ENCODE data around the gene GPX1. TPM values are rescaled to one million over a fixed set of nuclear protein-coding genes. Genes with fewer than 3 reads are reported as not detected.
"Not testable (repeated sequence)": the region's sequence is repeated elsewhere in the genome, so short reads cannot be mapped to it uniquely, and the experiment has no call there.

The GPX1 gene
- total RNA-seq, 2 donors from 2014 or later, result 75.6 to 326 TPM

DNA sequence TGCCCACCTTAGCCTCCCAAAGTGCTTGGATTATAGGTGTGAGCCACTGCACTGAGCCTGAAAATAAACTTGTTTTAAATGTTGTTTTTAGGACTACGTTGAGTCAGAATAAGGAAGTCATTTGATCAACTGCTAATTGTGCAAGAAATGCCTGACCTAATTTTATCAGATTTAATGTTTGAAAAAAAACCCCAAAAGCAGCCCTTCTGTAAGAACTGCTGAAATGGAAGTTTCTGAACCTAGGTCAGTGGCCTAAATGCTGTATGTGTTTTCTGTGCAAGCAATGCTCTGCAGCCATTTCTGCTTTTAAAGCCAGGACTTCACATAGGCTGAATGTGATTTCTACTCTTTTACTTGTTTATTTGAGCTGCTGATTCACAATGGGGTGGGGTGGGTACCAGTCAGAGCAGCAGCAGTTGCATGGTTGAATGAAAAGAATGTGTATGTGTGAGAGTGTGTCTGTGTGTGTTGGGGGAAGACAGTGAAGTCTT, 6.6 kb downstream of the GPX1 start:
- H3K36me3 Mint-ChIP-seq (ENCODE audit: low read depth), result peaks cover 6% of the 10 kb centered on the region
- DNase-seq (no peak), ATAC-seq (peak; percentile 68)
- H3K27me3 Mint-ChIP-seq, result no peaks in the 10 kb centered on the region
- H3K4me3 Mint-ChIP-seq, result peak overlapping the region; percentile 51
- H3K4me1 Mint-ChIP-seq, result peaks cover 25% of the 10 kb centered on the region
- H3K27ac Mint-ChIP-seq, result peak overlapping the region; percentile 88
- H3K9me3 ChIP-seq (ENCODE audit: control insufficient read depth, low read length, poor library complexity, severe bottlenecking), result no peaks in the 10 kb centered on the region

DNA sequence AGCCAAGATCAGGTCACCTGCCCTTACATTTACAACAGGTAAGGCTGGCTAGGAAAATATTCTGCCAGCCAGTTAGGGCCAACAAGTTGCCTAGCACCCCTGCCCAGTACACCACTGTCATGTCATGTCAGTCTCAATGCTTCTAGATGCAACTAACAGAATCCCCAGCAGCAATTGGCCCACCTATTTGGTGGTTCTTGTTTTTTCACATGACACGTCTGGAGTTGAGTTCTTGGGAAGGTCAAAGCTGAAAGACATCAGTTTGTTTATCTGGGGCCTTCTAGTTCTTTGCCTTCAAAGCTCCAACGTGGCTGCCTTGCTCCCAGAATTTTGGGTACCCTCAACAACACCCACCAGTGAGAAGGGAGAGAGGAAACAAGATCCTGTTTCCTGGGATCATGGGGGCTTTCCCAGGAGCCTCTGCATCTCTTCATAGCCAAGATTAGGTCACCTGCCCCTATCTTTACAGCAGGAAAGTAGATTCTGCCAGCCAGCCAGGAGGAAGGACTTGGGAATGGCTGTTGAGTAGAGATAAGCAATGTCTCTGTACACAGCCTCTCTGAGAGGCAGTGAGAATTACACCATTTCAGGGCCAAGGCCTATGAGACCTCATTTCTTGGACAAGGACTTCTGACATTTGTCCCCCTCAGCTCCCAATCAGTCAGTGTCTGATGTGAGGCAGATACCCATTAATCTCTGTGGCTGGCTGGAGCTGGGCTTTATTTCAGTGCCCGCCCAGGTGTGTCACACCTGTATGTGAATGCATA, 8.6 kb downstream of the GPX1 start:
- ATAC-seq, result no peak
- H3K27ac Mint-ChIP-seq, result no peak overlapping the region
- no peaks in the 10 kb centered on the region for H3K27me3 Mint-ChIP-seq
- H3K4me3 Mint-ChIP-seq, result no peak overlapping the region
- no peaks in the 10 kb centered on the region for H3K9me3 ChIP-seq (ENCODE audit: control insufficient read depth, low read length, poor library complexity, severe bottlenecking)
- H3K4me1 Mint-ChIP-seq, result peaks cover 25% of the 10 kb centered on the region
- DNase-seq, result no peak
- peaks cover 3% of the 10 kb centered on the region for H3K36me3 Mint-ChIP-seq (ENCODE audit: low read depth)

DNA sequence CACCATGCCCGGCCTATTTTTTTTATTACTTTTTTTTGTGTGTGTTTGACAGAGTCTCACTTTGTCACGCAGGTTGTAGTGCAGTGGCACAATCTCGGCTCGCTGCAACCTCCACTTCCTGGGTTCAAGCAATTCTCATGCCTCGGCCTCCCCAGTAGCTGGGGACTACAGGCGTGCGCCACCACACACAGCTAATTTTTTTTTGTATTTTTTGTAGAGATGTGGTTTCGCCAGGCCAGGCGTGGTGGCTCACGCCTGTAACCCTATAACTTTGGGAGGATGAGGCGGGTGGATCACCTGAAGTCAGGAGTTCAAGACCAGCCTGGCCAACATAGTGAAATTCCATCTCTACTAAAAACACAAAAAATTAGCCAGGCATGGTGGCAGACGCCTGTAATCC, 9.8 kb downstream of the GPX1 start:
- not testable (repeated sequence) for H3K27ac Mint-ChIP-seq; H3K27me3 Mint-ChIP-seq; H3K9me3 ChIP-seq (ENCODE audit: control insufficient read depth, low read length, poor library complexity, severe bottlenecking); H3K4me3 Mint-ChIP-seq; ATAC-seq; DNase-seq; H3K36me3 Mint-ChIP-seq (ENCODE audit: low read depth)
- H3K4me1 Mint-ChIP-seq, result peaks cover 25% of the 10 kb centered on the region

DNA sequence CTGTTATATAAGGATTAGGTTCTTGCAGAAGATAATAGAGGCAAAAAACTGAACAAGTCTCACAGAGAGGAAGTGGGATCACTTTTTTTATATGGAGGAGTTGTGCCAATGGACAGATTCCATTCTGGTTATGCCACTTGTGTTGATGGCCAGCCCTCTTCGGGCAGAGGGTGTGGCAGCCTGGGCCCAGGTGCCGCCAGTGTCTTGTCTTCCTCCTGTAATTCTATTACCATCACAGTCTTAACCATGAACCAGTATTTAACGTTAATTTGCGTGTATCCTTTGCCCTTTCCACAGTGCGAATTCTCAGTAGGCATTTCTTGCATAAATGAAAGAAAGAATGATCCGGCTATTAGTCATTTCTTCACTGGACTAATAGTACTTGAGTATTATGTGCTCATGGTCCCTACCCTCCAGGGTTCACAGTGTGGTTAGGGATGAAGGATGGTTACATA, 11.3 kb downstream of the GPX1 start:
- Mint-ChIP-seq H3K27me3 (no peaks in the 10 kb centered on the region), H3K36me3 (ENCODE audit: low read depth) (no peaks in the 10 kb centered on the region), H3K27ac (peak overlapping the region; percentile 14), H3K4me3 (no peak overlapping the region), H3K4me1 (peaks cover 17% of the 10 kb centered on the region)
- H3K9me3 ChIP-seq (ENCODE audit: control insufficient read depth, low read length, poor library complexity, severe bottlenecking), result no peaks in the 10 kb centered on the region
- no peak for DNase-seq
- ATAC-seq, result no peak

DNA sequence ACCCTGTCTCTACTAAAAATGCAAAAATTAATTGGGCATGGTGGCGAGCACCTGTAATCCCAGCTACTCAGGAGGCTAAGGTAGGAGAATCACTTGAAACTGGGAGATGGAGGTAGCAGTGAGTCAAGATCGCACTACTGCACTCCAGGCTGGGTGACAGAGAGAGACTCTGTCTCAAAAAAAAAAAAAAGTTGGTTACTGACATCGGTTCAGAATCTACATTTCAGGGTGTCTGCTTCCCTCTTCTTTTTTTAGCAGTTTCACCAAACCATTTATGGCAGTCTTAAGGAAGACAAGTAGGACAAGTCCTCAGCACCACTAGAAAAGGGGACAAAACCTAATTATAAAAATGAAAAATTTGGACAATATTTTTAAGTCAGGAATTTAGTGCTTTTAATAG, 15.0 kb downstream of the GPX1 start:
- H3K4me3 Mint-ChIP-seq, result no peak overlapping the region
- no peaks in the 10 kb centered on the region for H3K9me3 ChIP-seq (ENCODE audit: control insufficient read depth, low read length, poor library complexity, severe bottlenecking)
- no peak for ATAC-seq
- H3K4me1 Mint-ChIP-seq, result peaks cover 35% of the 10 kb centered on the region
- no peaks in the 10 kb centered on the region for H3K36me3 Mint-ChIP-seq (ENCODE audit: low read depth)
- H3K27ac Mint-ChIP-seq, result peak overlapping the region; percentile 6
- DNase-seq, result no peak
- H3K27me3 Mint-ChIP-seq, result no peaks in the 10 kb centered on the region

DNA sequence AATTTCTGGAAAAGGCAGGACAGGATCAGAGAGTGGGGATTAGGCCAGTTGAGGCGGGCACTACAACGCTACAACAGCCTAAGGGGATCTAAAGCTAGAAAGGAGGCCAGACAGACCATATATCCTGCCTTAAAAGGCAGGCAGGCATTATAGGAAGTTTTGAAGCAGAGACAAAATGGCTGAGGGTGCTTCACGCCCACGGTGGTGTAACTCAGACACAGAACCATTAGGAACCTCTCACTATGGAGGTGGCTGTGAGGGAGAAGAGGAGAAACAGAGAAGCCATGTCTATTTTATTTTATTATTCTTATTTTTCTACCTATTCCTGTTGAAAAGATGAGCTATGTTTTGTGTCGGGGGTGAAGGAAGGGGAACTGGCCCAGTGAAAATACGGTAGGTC, 16.2 kb downstream of the GPX1 start:
- H3K9me3 ChIP-seq (ENCODE audit: control insufficient read depth, low read length, poor library complexity, severe bottlenecking), result no peaks in the 10 kb centered on the region
- ATAC-seq (no peak), DNase-seq (no peak)
- no peaks in the 10 kb centered on the region for H3K36me3 Mint-ChIP-seq (ENCODE audit: low read depth)
- H3K4me3 Mint-ChIP-seq, result peak overlapping the region; percentile 55
- peak overlapping the region; percentile 98 for H3K27ac Mint-ChIP-seq
- H3K4me1 Mint-ChIP-seq, result peaks cover 38% of the 10 kb centered on the region
- no peaks in the 10 kb centered on the region for H3K27me3 Mint-ChIP-seq

DNA sequence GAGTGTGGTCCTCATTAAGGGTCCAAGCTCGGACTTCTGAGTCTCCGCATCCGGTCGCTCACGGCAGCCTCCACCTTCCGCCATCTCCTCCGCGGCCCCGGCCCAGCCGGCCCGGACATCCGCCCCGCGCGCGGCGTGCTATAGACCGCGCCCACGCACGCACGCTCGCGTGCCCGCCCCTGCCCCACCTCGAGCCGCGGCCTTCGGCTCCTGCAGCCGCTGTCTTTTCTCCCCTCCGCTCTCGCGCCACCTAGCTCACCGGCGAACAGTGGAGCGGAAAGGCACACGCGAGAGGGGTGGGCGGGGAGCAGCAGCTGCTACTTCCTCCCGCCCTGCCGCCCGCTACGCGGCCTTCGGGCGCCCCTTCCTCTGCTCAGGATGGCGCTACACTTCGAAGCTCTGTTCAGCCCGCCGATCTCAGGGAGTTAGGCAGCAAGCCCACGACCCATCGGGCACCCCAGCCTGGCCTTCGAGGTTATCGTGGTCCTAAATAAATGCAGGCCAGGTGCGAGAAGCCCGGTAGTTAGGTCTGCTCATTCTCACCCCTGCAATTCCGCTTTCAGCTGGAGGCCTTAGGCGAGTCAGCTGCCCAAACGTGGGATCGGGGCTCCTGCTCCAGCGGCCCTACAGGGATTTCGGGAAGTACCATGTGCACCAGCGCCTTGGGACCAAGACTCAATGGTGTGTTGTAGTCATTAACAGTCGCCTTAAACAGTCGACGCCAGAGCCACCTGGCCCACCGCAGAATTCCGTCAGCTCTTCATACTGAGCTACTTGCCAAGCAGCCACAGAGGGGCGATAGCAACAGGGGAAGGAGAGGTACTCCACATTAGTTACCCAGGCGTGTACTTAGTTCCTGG, 18.0 kb downstream of the GPX1 start, which contains the start of gene USP4:
USP4 (minus strand) TSS at position 113 of the 860 bp plus-strand sequence; CDS start at position 84, 29 bp downstream.
- peaks cover 39% of the 10 kb centered on the region for H3K4me1 Mint-ChIP-seq

DNA sequence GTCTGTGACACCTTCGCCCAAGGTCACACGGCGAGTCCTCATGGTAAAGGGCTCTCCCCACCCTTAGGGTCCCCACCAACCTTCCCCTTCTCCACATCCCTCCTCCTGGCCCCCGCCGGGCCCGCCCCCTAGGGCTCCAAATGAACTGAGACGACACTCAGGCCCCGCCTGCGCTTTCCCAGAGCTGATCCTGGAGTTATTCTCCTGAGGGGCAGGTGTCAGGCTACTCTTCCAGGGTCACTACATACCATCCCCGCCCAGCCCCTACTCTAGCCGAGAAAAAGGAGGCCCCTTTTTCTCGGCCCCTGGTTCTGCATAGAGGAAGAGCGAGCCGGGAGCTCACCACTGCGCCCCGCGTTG, 18.6 kb downstream of the GPX1 start:
- peak; percentile 1 for ATAC-seq
- Mint-ChIP-seq H3K4me1 (peaks cover 36% of the 10 kb centered on the region), H3K27ac (peak overlapping the region; percentile 98)

More for the DNA sequence above, 18.0 kb downstream of the GPX1 start, which contains the start of gene USP4:
- Mint-ChIP-seq H3K4me3 (peak within 1 kb of the TSS; percentile 97), H3K36me3 (ENCODE audit: low read depth) (no peaks in the 10 kb centered on the region), H3K27ac (peak within 1 kb of the TSS; percentile 98), H3K27me3 (no peaks in the 10 kb centered on the region)
- H3K9me3 ChIP-seq (ENCODE audit: control insufficient read depth, low read length, poor library complexity, severe bottlenecking), result no peaks in the 10 kb centered on the region
- DNase-seq, result peak; percentile 82 to 83 (median 83)
- ATAC-seq, result peak; percentile 89

DNA sequence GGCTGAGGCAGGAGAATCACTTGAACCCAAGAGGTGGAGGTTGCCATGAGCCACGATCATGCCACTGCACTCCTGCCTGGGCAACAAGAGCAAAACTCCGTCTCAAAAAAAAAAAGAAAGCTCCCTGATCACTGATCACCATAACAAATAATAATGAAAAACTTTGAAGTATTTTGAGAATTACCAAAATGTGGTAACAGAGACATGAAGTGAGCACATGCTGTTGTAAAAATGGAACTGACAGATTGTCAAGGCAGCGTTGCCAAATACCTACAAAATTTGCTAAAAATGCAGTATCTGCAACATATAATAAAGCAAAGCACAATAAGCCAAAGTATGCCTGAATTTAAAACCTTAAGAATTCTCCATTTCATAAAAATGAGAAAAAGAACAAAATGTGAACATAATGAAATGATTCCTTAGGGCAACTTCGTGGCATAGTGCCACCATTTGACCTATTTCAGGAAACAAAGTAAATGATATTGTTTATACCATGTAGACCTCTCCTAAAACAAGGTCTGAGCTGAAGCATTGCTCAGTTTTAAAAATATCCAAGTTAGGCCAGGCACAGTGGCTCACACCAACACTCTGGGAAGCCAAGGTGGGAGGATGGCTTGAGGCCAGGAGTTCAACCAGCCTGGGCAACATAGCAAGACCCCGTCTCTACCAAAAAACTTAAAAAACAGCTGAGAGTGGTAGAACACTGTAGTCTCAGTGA, 24.1 kb downstream of the GPX1 start:
- DNase-seq (no peak), ATAC-seq (no peak)
- Mint-ChIP-seq H3K4me3 (no peak overlapping the region), H3K36me3 (ENCODE audit: low read depth) (no peaks in the 10 kb centered on the region), H3K27me3 (no peaks in the 10 kb centered on the region), H3K4me1 (peaks cover 20% of the 10 kb centered on the region), H3K27ac (peak overlapping the region; percentile 83)
- no peaks in the 10 kb centered on the region for H3K9me3 ChIP-seq (ENCODE audit: control insufficient read depth, low read length, poor library complexity, severe bottlenecking)

More for the DNA sequence above, 18.6 kb downstream of the GPX1 start:
- DNase-seq, result peak in 2 of 3 donors; percentile 13 to 19
- Mint-ChIP-seq H3K36me3 (ENCODE audit: low read depth) (no peaks in the 10 kb centered on the region), H3K4me3 (peak overlapping the region; percentile 97), H3K27me3 (no peaks in the 10 kb centered on the region)
- H3K9me3 ChIP-seq (ENCODE audit: control insufficient read depth, low read length, poor library complexity, severe bottlenecking), result no peaks in the 10 kb centered on the region

DNA sequence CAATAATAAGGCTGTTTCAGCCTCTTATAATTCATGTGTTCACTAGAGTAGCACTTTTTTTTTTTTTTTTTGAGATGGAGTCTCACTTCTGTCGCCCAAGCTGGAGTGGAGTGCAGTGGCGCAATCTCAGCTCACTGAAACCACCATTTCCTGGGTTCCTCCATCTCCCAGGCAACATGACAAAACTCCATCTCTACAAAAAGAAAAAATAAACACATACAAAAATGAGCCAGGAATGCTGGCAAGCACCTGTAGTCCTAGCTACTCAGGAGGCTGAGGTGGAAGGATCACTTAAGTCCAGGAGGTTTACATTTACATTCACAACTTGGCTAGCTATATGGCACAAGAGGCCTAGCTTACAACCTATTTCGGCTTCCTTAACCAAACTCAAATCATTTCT, 25.1 kb downstream of the GPX1 start:
- Mint-ChIP-seq H3K27ac (peak overlapping the region; percentile 83), H3K4me1 (peaks cover 16% of the 10 kb centered on the region), H3K4me3 (no peak overlapping the region), H3K27me3 (no peaks in the 10 kb centered on the region), H3K36me3 (ENCODE audit: low read depth) (no peaks in the 10 kb centered on the region)
- no peak for DNase-seq
- peak; percentile 86 for ATAC-seq
- H3K9me3 ChIP-seq (ENCODE audit: control insufficient read depth, low read length, poor library complexity, severe bottlenecking), result no peaks in the 10 kb centered on the region

DNA sequence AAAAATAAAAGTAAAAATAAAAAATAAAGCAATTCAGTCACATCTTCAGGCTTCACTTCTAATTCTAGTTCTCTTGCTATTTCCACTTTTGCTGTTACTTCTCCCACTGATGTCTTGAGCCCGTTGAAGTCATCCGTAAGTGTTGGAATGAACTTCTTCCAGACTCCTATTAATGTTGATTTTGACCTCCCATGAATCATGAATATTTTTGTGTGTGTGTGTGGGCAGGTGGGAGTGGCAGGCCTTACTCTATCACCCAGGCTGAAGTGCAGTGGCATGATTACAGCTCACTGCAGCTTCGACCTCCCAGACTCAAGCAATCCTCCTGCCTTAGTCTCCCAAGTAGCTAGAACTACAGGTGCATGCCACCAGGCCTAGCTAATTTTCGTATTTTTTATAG, 29.0 kb downstream of the GPX1 start:
- Mint-ChIP-seq H3K27me3 (no peaks in the 10 kb centered on the region), H3K36me3 (ENCODE audit: low read depth) (peaks cover 2% of the 10 kb centered on the region), H3K27ac (no peak overlapping the region), H3K4me1 (peaks cover 12% of the 10 kb centered on the region), H3K4me3 (no peak overlapping the region)
- ATAC-seq, result no peak
- DNase-seq, result no peak
- no peaks in the 10 kb centered on the region for H3K9me3 ChIP-seq (ENCODE audit: control insufficient read depth, low read length, poor library complexity, severe bottlenecking)

DNA sequence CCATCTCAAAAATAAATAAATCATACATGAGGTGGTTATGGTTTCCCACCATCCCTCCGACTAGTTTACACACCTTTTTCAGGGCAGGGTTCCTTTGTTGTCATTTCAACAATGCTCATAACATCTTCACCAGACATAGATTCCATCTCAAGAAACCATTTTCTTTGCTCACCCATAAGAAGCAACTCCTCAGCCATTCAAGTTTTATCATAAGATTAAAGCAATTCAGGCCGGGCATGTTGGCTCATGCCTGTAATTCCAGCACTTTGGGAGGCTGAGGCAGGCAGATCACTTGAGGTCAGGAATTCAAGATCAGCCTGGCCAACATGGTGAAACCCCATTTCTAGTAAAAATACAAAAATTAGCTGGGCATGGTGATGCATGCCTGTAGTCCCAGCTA, 29.8 kb downstream of the GPX1 start:
- peaks cover 11% of the 10 kb centered on the region for H3K4me1 Mint-ChIP-seq
- not testable (repeated sequence) for H3K36me3 Mint-ChIP-seq (ENCODE audit: low read depth); DNase-seq; ATAC-seq; H3K9me3 ChIP-seq (ENCODE audit: control insufficient read depth, low read length, poor library complexity, severe bottlenecking); H3K27ac Mint-ChIP-seq; H3K4me3 Mint-ChIP-seq; H3K27me3 Mint-ChIP-seq

DNA sequence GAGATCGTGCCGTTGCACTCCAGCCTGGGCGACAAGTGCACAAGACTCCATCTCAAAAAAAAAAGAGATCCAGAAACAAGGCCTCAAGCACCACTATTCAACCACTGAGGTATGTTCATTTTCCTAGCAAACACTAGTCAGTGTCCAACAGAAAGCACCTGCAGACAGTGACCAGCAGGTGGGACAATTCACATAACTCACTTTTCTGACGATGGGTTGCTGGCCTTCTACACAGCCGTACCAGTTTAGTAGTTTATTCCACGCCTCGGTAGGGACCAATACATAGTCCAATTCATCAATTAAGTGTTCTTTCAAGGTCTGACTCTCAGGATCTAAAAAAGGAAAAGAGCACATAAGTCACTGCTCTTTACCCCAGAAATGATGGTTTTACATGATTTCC, 30.7 kb downstream of the GPX1 start:
- no peaks in the 10 kb centered on the region for H3K9me3 ChIP-seq (ENCODE audit: control insufficient read depth, low read length, poor library complexity, severe bottlenecking)
- Mint-ChIP-seq H3K4me1 (peaks cover 7% of the 10 kb centered on the region), H3K27me3 (no peaks in the 10 kb centered on the region), H3K36me3 (ENCODE audit: low read depth) (peaks cover 4% of the 10 kb centered on the region), H3K27ac (no peak overlapping the region), H3K4me3 (no peak overlapping the region)
- ATAC-seq (no peak), DNase-seq (no peak)
